ENCODE measurements around the gene ALG8. TPM values are rescaled to one million over a fixed set of nuclear protein-coding genes. Genes with fewer than 3 reads are reported as not detected.

Gene ALG8
- polyA plus RNA-seq, 1 of the 3 experiments (the other 2 are of a cell fraction): 42.0 TPM

DNA sequence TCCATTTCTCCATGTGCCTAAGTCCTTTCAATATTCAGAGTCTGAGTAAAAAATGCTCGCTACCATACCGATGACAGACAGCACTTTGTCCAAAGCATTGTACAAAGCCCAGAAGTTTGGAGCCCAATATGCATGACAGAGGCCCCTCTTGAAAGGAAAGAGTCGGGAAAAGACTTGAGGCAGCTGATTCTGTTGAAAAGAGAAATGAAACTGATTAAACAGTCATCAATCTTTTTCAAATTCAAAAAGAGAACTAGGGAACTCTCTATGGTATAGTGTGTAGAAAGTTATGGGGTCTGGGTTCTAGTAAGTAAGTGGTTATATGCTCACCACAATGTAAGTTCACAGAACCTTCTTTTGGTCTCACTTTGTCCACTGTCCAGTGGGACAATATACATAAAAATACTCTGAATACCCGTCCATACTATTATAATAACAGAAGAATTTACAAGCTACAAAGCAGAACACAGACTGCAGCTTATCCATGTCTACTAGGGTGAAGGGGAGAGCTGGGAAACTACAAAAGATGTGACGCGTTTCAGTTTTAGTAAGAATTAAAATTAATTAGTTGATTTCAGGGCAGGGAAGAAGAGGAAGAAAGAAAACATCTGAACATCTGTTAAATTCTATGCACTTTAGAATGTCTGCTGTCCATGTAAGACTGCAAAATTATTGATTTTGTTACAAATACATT is 26.7 kb downstream of the ALG8 start:
- peaks cover 33 to 52% of the 10 kb centered on the region in 2 experiments for H3K36me3 ChIP-seq (replicated peaks in 1 of 2; ENCODE audit: control insufficient read depth in 1 of 2, insufficient read depth in 2 of 2, low read length in 1 of 2)
- ChIA-PET CTCF (no interaction called here), POLR2A (no interaction called here)
- no peaks in the 10 kb centered on the region for H3K79me2 ChIP-seq (ENCODE audit: insufficient read depth)
- no peak overlapping the region for H3K4me2 ChIP-seq
- no peaks in the 10 kb centered on the region for H3K27me3 ChIP-seq (ENCODE audit: insufficient read depth)
- H3K4me1 ChIP-seq (ENCODE audit: control insufficient read depth in 1 of 2, insufficient read depth in 2 of 2, low read depth in 1 of 2, low read length in 1 of 2): no peaks in the 10 kb centered on the region; a peak in 1 of 4 replicates
- no peaks in the 10 kb centered on the region for H4K20me1 ChIP-seq (ENCODE audit: insufficient read depth)
- H2AFZ ChIP-seq (ENCODE audit: low read depth): no peak overlapping the region
- 79% methylated on average over 6 of the region's 6 CpGs for WGBS (ENCODE audit: low lambda C conversion rate)
- TF ChIP-seq POLR2AphosphoS5 (IDR thresholded peaks at IDR 0.05; ENCODE audit: low read depth, low read length) (no peak), RFX5 (IDR thresholded peaks at IDR 0.05; ENCODE audit: low read length) (no peak), NFIC (IDR thresholded peaks at IDR 0.05; ENCODE audit: borderline replicate concordance) (no peak), FOXJ3 (CRISPR knock-in tag; IDR thresholded peaks at IDR 0.05) (no peak), GATA2 (CRISPR knock-in tag; IDR thresholded peaks at IDR 0.05) (no peak), FOSL2 (IDR thresholded peaks at IDR 0.05; ENCODE audit: borderline replicate concordance, low read depth) (no peak), MXI1 (IDR thresholded peaks at IDR 0.05; ENCODE audit: low read depth, low read length) (no peak)
- TF ChIP-seq, protein P1, sequence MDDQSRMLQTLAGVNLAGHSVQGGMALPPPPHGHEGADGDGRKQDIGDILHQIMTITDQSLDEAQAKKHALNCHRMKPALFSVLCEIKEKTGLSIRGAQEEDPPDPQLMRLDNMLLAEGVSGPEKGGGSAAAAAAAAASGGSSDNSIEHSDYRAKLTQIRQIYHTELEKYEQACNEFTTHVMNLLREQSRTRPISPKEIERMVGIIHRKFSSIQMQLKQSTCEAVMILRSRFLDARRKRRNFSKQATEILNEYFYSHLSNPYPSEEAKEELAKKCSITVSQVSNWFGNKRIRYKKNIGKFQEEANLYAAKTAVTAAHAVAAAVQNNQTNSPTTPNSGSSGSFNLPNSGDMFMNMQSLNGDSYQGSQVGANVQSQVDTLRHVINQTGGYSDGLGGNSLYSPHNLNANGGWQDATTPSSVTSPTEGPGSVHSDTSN (IDR thresholded peaks at IDR 0.05): no peak
- TF ChIP-seq, protein P2, sequence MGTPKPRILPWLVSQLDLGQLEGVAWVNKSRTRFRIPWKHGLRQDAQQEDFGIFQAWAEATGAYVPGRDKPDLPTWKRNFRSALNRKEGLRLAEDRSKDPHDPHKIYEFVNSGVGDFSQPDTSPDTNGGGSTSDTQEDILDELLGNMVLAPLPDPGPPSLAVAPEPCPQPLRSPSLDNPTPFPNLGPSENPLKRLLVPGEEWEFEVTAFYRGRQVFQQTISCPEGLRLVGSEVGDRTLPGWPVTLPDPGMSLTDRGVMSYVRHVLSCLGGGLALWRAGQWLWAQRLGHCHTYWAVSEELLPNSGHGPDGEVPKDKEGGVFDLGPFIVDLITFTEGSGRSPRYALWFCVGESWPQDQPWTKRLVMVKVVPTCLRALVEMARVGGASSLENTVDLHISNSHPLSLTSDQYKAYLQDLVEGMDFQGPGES (IDR thresholded peaks at IDR 0.05; ENCODE audit: low read depth, low read length): no peak
- TF ChIP-seq, protein P3, sequence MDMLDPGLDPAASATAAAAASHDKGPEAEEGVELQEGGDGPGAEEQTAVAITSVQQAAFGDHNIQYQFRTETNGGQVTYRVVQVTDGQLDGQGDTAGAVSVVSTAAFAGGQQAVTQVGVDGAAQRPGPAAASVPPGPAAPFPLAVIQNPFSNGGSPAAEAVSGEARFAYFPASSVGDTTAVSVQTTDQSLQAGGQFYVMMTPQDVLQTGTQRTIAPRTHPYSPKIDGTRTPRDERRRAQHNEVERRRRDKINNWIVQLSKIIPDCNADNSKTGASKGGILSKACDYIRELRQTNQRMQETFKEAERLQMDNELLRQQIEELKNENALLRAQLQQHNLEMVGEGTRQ (IDR thresholded peaks at IDR 0.05; ENCODE audit: borderline replicate concordance, low read depth, low read length): no peak
- H3K4me3 ChIP-seq (ENCODE audit: low read depth in 2 of 2, low read length in 1 of 2): no peak overlapping the region
- no peaks in the 10 kb centered on the region for H3K9me2 ChIP-seq
- H3K9me3 ChIP-seq: no peaks in the 10 kb centered on the region
- no peak for DNase-seq
- H3K27ac ChIP-seq (ENCODE audit: low read depth in 2 of 2, low read length in 1 of 2): no peak overlapping the region
- H3F3A ChIP-seq (replicated peaks; ENCODE audit: insufficient read depth): peaks cover 3% of the 10 kb centered on the region
- no peak overlapping the region for H3K9ac ChIP-seq

DNA sequence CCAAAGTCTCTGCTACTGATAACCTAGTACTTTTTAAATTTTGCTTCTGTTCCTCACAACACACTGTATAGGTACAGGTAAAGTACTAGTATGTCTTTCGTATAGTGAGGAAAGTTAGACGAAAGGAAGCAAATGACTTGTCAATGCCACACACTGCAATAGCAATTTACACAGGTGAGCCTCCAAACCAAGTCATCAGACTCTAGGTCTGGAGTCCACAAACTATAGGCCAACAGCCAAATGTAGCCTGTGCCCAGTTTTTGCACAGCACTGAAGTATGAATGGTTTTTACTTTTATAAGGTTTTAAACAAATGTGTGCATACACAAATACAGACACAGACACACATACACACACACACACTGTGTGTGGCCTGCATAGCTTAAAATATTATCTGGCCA is 28.1 kb downstream of the ALG8 start:
- POLR2A ChIA-PET: no interaction called here
- H2AFZ ChIP-seq (ENCODE audit: low read depth): no peak overlapping the region

More for the DNA sequence above, 28.1 kb downstream of the ALG8 start:
- CTCF ChIA-PET: interaction anchor here (0.6 kb wide), 1 partner anchor 607 kb away, joined by 3 read pairs; no protein-coding TSS in a partner anchor
- no peaks in the 10 kb centered on the region for H3K9me2 ChIP-seq
- WGBS (ENCODE audit: low lambda C conversion rate): 78% methylated on average over 2 of the region's 2 CpGs
- no peak overlapping the region for H3K9ac ChIP-seq
- no peaks in the 10 kb centered on the region for H3K79me2 ChIP-seq (ENCODE audit: insufficient read depth)
- no peaks in the 10 kb centered on the region for H3K9me3 ChIP-seq
- no peak for DNase-seq
- peaks cover 31 to 50% of the 10 kb centered on the region in 2 experiments for H3K36me3 ChIP-seq (replicated peaks in 1 of 2; ENCODE audit: control insufficient read depth in 1 of 2, insufficient read depth in 2 of 2, low read length in 1 of 2)
- no peak for TF ChIP-seq NRF1 (IDR thresholded peaks at IDR 0.05; ENCODE audit: low read depth, low read length)
- no peak for TF ChIP-seq RFX5 (IDR thresholded peaks at IDR 0.05; ENCODE audit: low read length)
- TF ChIP-seq, protein P4, sequence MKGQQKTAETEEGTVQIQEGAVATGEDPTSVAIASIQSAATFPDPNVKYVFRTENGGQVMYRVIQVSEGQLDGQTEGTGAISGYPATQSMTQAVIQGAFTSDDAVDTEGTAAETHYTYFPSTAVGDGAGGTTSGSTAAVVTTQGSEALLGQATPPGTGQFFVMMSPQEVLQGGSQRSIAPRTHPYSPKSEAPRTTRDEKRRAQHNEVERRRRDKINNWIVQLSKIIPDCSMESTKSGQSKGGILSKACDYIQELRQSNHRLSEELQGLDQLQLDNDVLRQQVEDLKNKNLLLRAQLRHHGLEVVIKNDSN (IDR thresholded peaks at IDR 0.05; ENCODE audit: borderline replicate concordance, low read depth): no peak
- no peak for TF ChIP-seq RCOR1 (IDR thresholded peaks at IDR 0.05; ENCODE audit: low read length)
- TF ChIP-seq, protein P5, sequence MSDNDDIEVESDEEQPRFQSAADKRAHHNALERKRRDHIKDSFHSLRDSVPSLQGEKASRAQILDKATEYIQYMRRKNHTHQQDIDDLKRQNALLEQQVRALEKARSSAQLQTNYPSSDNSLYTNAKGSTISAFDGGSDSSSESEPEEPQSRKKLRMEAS (IDR thresholded peaks at IDR 0.05; ENCODE audit: low read depth): no peak
- TF ChIP-seq CHD2 (IDR thresholded peaks at IDR 0.05; ENCODE audit: low read length, partially characterized antibody): no peak
- TF ChIP-seq POLR2AphosphoS5 (IDR thresholded peaks at IDR 0.05; ENCODE audit: low read depth, low read length): no peak
- TF ChIP-seq RAD21 (IDR thresholded peaks at IDR 0.05; ENCODE audit: low read length): no peak
- no peak for TF ChIP-seq MXI1 (IDR thresholded peaks at IDR 0.05; ENCODE audit: low read depth, low read length)
- H3K4me3 ChIP-seq (ENCODE audit: low read depth in 2 of 2, low read length in 1 of 2): no peak overlapping the region
- H4K20me1 ChIP-seq (ENCODE audit: insufficient read depth): no peaks in the 10 kb centered on the region
- no peaks in the 10 kb centered on the region; a peak in 1 of 4 replicates for H3K4me1 ChIP-seq (ENCODE audit: control insufficient read depth in 1 of 2, insufficient read depth in 2 of 2, low read depth in 1 of 2, low read length in 1 of 2)
- no peak overlapping the region for H3K27ac ChIP-seq (ENCODE audit: low read depth in 2 of 2, low read length in 1 of 2)
- no peaks in the 10 kb centered on the region for H3K27me3 ChIP-seq (ENCODE audit: insufficient read depth)
- no peaks in the 10 kb centered on the region for H3F3A ChIP-seq (replicated peaks; ENCODE audit: insufficient read depth)
- H3K4me2 ChIP-seq: no peak overlapping the region
